ENCODE measurements around the gene PKP4. TPM values are rescaled to one million over a fixed set of nuclear protein-coding genes. Genes with fewer than 3 reads are reported as not detected.
"Not testable (repeated sequence)": the region's sequence is repeated elsewhere in the genome, so short reads cannot be mapped to it uniquely, and the experiment has no call there.

The PKP4 gene
- total and polyA plus RNA-seq, 2 of the 8 experiments (the other 6 are each of a cell fraction or from before 2014, with no cell fraction given): 48.2 to 88.0 TPM

DNA sequence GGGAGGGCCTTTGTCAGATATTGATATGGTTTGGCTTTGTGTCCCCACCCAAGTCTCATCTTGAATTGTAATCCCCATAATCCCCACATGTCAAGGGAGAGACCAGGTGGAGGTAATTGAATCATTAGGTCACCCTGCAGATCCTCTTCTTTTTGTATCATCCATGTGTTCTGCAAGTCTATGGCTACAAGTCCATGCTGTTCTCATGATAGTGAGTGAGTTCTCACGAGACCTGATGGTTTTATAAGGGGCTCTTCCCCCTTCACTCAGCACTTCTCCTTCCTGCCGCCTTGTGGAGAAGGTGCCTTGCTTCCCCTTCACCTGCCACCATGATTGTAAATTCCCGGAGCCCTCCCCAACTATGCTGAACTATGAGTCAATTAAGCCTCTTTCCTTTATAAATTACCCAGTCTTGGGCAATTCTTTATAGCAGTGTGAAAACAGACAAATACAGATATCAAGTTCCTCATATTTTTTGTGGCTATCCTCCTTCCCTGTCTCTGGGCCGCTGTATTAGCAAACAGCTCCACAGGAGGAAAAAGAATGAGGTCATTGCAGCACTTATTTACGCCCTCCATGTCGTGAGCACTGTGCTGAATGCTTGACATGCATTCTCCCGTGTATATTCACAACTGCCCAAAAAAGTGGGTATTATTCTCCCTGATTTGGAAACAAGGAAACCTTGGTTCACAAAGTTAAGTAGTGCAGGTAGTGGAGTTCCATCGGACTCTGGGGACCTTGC lies 248.1 kb downstream of the PKP4 start:
- H3K14ac ChIP-seq (ENCODE audit: insufficient read length); H4K5ac ChIP-seq (ENCODE audit: insufficient read length, low read depth, low read length); H3K4me1 ChIP-seq (replicated peaks in 1 of 4; ENCODE audit: control insufficient read depth in 3 of 4, insufficient read depth in 4 of 4, low read length in 3 of 4); H3K56ac ChIP-seq (replicated peaks; ENCODE audit: insufficient read length, low read depth, low read length); H3K27ac ChIP-seq (ENCODE audit: low read depth, low read length); H2BK5ac ChIP-seq (ENCODE audit: low read depth, low read length); H2BK15ac ChIP-seq (ENCODE audit: low read length); H3K4ac ChIP-seq (replicated peaks; ENCODE audit: insufficient read length, low read depth, low read length); H3K4me3 ChIP-seq (ENCODE audit: extremely low read depth in 1 of 4, insufficient read depth in 2 of 4, low read depth in 3 of 4, low read length in 4 of 4); H2AFZ ChIP-seq (ENCODE audit: low read length); POLR2A ChIA-PET (ENCODE audit: partially characterized antibody); DNase-seq (ENCODE audit: low read depth in 1 of 2, low spot score in 2 of 2); H4K91ac ChIP-seq (replicated peaks; ENCODE audit: insufficient read length, low read length); H3K23ac ChIP-seq (ENCODE audit: insufficient read length); CTCF ChIA-PET (ENCODE audit: partially characterized antibody); H3K27me3 ChIP-seq (replicated peaks in 1 of 4; ENCODE audit: control insufficient read depth in 3 of 4, extremely low read depth in 1 of 4, insufficient read depth in 3 of 4, low read length in 3 of 4); H3K23me2 ChIP-seq (ENCODE audit: low read depth, low read length); H4K8ac ChIP-seq (ENCODE audit: extremely low read depth, insufficient read depth, low read length); H2BK20ac ChIP-seq (ENCODE audit: low read length); H3K4me2 ChIP-seq (ENCODE audit: insufficient read depth in 1 of 2, low read depth in 2 of 2, low read length in 2 of 2); H3K36me3 ChIP-seq (ENCODE audit: control insufficient read depth in 2 of 4, insufficient read depth in 4 of 4, low read length in 3 of 4); H3K79me2 ChIP-seq (ENCODE audit: control insufficient read depth in 1 of 2, insufficient read depth in 2 of 2, low read length in 2 of 2); H2BK120ac ChIP-seq (replicated peaks; ENCODE audit: low read depth, low read length); H3K9me3 ChIP-seq (ENCODE audit: insufficient read depth in 2 of 2, low read depth in 1 of 2, low read length in 1 of 2); H3K18ac ChIP-seq (ENCODE audit: extremely low read depth, low read length); H3K9ac ChIP-seq (replicated peaks in 1 of 4; ENCODE audit: extremely low read depth in 1 of 4, low read depth in 3 of 4, low read length in 3 of 4); H2AK5ac ChIP-seq (ENCODE audit: low read depth, low read length); H2BK12ac ChIP-seq (ENCODE audit: low read depth, low read length); H4K20me1 ChIP-seq (replicated peaks in 1 of 2; ENCODE audit: control insufficient read depth in 1 of 2, insufficient read depth in 2 of 2, low read length in 2 of 2); H3K79me1 ChIP-seq (ENCODE audit: low read depth, low read length); FAIRE-seq: not testable (repeated sequence)
- 91% methylated on average over 8 of the region's 8 CpGs; no CpG with 5 or more reads in 1 of the 2 experiments for WGBS, 2 experiments (ENCODE audit: extremely low coverage in 1 of 2, insufficient coverage in 1 of 2, insufficient read length in 1 of 2, insufficient replicate concordance in 2 of 2, low coverage in 1 of 2, low lambda C conversion rate in 2 of 2, missing lambda C conversion rate in 1 of 2)
